GM21737 (cell line): ENCODE results near the gene RNU6-9.

Experiments
- ATAC-seq: cut with Tn5 transposase; IDR thresholded peaks from one replicate; pipeline ENCODE4 v1.9.1; 2021; ENCODE audit warnings: mild to moderate bottlenecking, moderate library complexity; ENCODE audit not compliant: unreplicated experiment

RNU6-9 gene

GRCh38 chr19:896434-896833 is 3.1 kb downstream of the RNU6-9 start:
- ATAC-seq = no peak

GRCh38 chr19:896999-897398 is 3.7 kb downstream of the RNU6-9 start:
- no peak for ATAC-seq

- no peak for ATAC-seq
These were observed 4.3 kb downstream of the RNU6-9 start for GRCh38 chr19:897442-898039.

- ATAC-seq = no peak
These were observed 5.4 kb downstream of the RNU6-9 start for GRCh38 chr19:898663-899062.

- ATAC-seq = no peak
These were observed 6.2 kb downstream of the RNU6-9 start for GRCh38 chr19:899336-900042.

GRCh38 chr19:900043-900301 is 6.7 kb downstream of the RNU6-9 start:
- ATAC-seq = no peak

- ATAC-seq = no peak
These were observed 7.2 kb downstream of the RNU6-9 start for GRCh38 chr19:900302-901111.

GRCh38 chr19:901216-902092 is 8.2 kb downstream of the RNU6-9 start:
- no peak for ATAC-seq

GRCh38 chr19:902093-902370 is 8.7 kb downstream of the RNU6-9 start:
- no peak for ATAC-seq

GRCh38 chr19:902446-903226 is 9.4 kb downstream of the RNU6-9 start:
- ATAC-seq = no peak

GRCh38 chr19:903266-903797 is 10.0 kb downstream of the RNU6-9 start:
- no peak for ATAC-seq

GRCh38 chr19:904545-904944 is 11.3 kb downstream of the RNU6-9 start:
- no peak for ATAC-seq

- ATAC-seq = no peak
These were observed 13.2 kb downstream of the RNU6-9 start for GRCh38 chr19:906480-906879.

GRCh38 chr19:907183-907853 is 14.0 kb downstream of the RNU6-9 start:
- ATAC-seq = no peak

- no peak for ATAC-seq
These were observed 18.1 kb downstream of the RNU6-9 start for GRCh38 chr19:911197-912033.

GRCh38 chr19:912181-913079 is 19.1 kb downstream of the RNU6-9 start:
- ATAC-seq = no peak

GRCh38 chr19:913080-913748 is 19.9 kb downstream of the RNU6-9 start, which contains the start of gene R3HDM4:
R3HDM4 (minus strand) TSS chr19:913219; CDS start chr19:913157, 62 bp downstream.
- peak; percentile 42 for ATAC-seq
